ENCODE data around the gene ACYP2. TPM values are rescaled to one million over a fixed set of nuclear protein-coding genes. Genes with fewer than 3 reads are reported as not detected.

Gene ACYP2
- total and polyA plus RNA-seq, 2 donors (not counting 1 experiment from before 2014, with no cell fraction given) = 14.0 to 17.2 TPM

- ChIA-PET CTCF (interaction anchor here (1.3 kb wide), 1 partner anchor 29 kb away, joined by 6 read pairs; no protein-coding TSS in a partner anchor), POLR2A (no interaction called here)
- H3K27ac ChIP-seq (ENCODE audit: low read length in 2 of 2) = no peak overlapping the region
- no peaks in the 10 kb centered on the region for H3K79me2 ChIP-seq (ENCODE audit: control insufficient read depth, insufficient read depth, low read length)
- no peaks in the 10 kb centered on the region for H3K27me3 ChIP-seq (replicated peaks in 1 of 4; ENCODE audit: control extremely low read depth in 1 of 4, control insufficient read depth in 3 of 4, insufficient read depth in 4 of 4, low read length in 3 of 4)
- WGBS (ENCODE audit: insufficient coverage) = 67% methylated on average over 1 of the region's 2 CpGs
- peaks cover 15% of the 10 kb centered on the region for H3K4me1 Mint-ChIP-seq
- peaks cover 0 to 1% of the 10 kb centered on the region in 2 experiments for H3K36me3 ChIP-seq (replicated peaks in 1 of 2; ENCODE audit: control extremely low read depth in 1 of 2, control insufficient read depth in 1 of 2, extremely low read depth in 1 of 2, insufficient read depth in 2 of 2, low read length in 1 of 2)
- no peaks in the 10 kb centered on the region for H3K9me3 Mint-ChIP-seq (ENCODE audit: insufficient read depth)
- no peaks in the 10 kb centered on the region for H4K20me1 ChIP-seq (ENCODE audit: control insufficient read depth, insufficient read depth, low read length, poor library complexity, severe bottlenecking)
- H3K9me3 ChIP-seq (ENCODE audit: control extremely low read depth in 1 of 3, control insufficient read depth in 2 of 3, insufficient read depth in 1 of 3, low read length in 2 of 3) = no peaks in the 10 kb centered on the region
- H3K4me3 Mint-ChIP-seq = no peak overlapping the region
- DNase-seq (no peak), ATAC-seq (ENCODE audit: low read depth) (no peak)
- no peak overlapping the region for H2AFZ ChIP-seq (ENCODE audit: insufficient read depth, low read depth, low read length, poor library complexity, severe bottlenecking)
- no peak overlapping the region for H3K4me3 ChIP-seq (ENCODE audit: control extremely low read depth in 1 of 5, extremely low read depth in 1 of 5, insufficient read depth in 1 of 5, low read depth in 2 of 5, low read length in 4 of 5)
- no peaks in the 10 kb centered on the region for H3K27me3 Mint-ChIP-seq
- H3K9ac ChIP-seq (ENCODE audit: low read length) = no peak overlapping the region
- no peak for TF ChIP-seq EZH2 (IDR thresholded peaks at IDR 0.05; ENCODE audit: borderline replicate concordance, insufficient read depth, low read depth, low read length, poor library complexity, severe bottlenecking)
- no peak for TF ChIP-seq CTCF (IDR thresholded peaks at IDR 0.05)
- H3K27ac Mint-ChIP-seq = no peak overlapping the region
- intact Hi-C loops (cut with micrococcal nuclease) = no loop called here
- H3K4me2 ChIP-seq (replicated peaks; ENCODE audit: low read depth, low read length, poor library complexity, severe bottlenecking) = no peak overlapping the region
- H3K4me1 ChIP-seq (ENCODE audit: control insufficient read depth in 2 of 2, insufficient read depth in 2 of 2, low read length in 2 of 2) = peaks cover 3% of the 10 kb centered on the region in 2 donors
Observed at GRCh38 chr2:54077088-54077900, 38.1 kb upstream of the ACYP2 start.

GRCh38 chr2:54079331-54079730 is 36.1 kb upstream of the ACYP2 start:
- H3K27ac ChIP-seq (ENCODE audit: low read length in 2 of 2) = no peak overlapping the region
- Mint-ChIP-seq H3K4me3 (no peak overlapping the region), H3K4me1 (peaks cover 15% of the 10 kb centered on the region), H3K27ac (no peak overlapping the region), H3K9me3 (ENCODE audit: insufficient read depth) (no peaks in the 10 kb centered on the region), H3K27me3 (no peaks in the 10 kb centered on the region)
- H3K79me2 ChIP-seq (ENCODE audit: control insufficient read depth, insufficient read depth, low read length) = no peaks in the 10 kb centered on the region
- H4K20me1 ChIP-seq (ENCODE audit: control insufficient read depth, insufficient read depth, low read length, poor library complexity, severe bottlenecking) = no peaks in the 10 kb centered on the region
- H3K9me3 ChIP-seq (ENCODE audit: control extremely low read depth in 1 of 3, control insufficient read depth in 2 of 3, insufficient read depth in 1 of 3, low read length in 2 of 3) = no peaks in the 10 kb centered on the region
- no peak for TF ChIP-seq EZH2 (IDR thresholded peaks at IDR 0.05; ENCODE audit: borderline replicate concordance, insufficient read depth, low read depth, low read length, poor library complexity, severe bottlenecking)
- TF ChIP-seq CTCF (IDR thresholded peaks at IDR 0.05) = no peak
- H3K9ac ChIP-seq (ENCODE audit: low read length) = no peak overlapping the region
- intact Hi-C loops (cut with micrococcal nuclease) = no loop called here
- no CpG with 5 or more reads among the region's 2 CpGs for WGBS (ENCODE audit: insufficient coverage)
- ATAC-seq (ENCODE audit: low read depth) (no peak), DNase-seq (no peak)
- ChIA-PET CTCF (interaction anchor here (1.1 kb wide), 1 partner anchor 18 kb away, joined by 4 read pairs; no protein-coding TSS in a partner anchor), POLR2A (no interaction called here)
- H3K4me2 ChIP-seq (replicated peaks; ENCODE audit: low read depth, low read length, poor library complexity, severe bottlenecking) = no peak overlapping the region
- H3K4me1 ChIP-seq (ENCODE audit: control insufficient read depth in 2 of 2, insufficient read depth in 2 of 2, low read length in 2 of 2) = peaks cover 3% of the 10 kb centered on the region in 2 donors
- H2AFZ ChIP-seq (ENCODE audit: insufficient read depth, low read depth, low read length, poor library complexity, severe bottlenecking) = no peak overlapping the region
- no peak overlapping the region for H3K4me3 ChIP-seq (ENCODE audit: control extremely low read depth in 1 of 5, extremely low read depth in 1 of 5, insufficient read depth in 1 of 5, low read depth in 2 of 5, low read length in 4 of 5)
- no peaks in the 10 kb centered on the region for H3K36me3 ChIP-seq (replicated peaks in 1 of 2; ENCODE audit: control extremely low read depth in 1 of 2, control insufficient read depth in 1 of 2, extremely low read depth in 1 of 2, insufficient read depth in 2 of 2, low read length in 1 of 2)
- no peaks in the 10 kb centered on the region for H3K27me3 ChIP-seq (replicated peaks in 1 of 4; ENCODE audit: control extremely low read depth in 1 of 4, control insufficient read depth in 3 of 4, insufficient read depth in 4 of 4, low read length in 3 of 4)
